ENCODE data around the gene TCTN1. TPM values are rescaled to one million over a fixed set of nuclear protein-coding genes. Genes with fewer than 3 reads are reported as not detected.
A peak's percentile ranks its signal among the peaks of the same experiment; 100 is the strongest.

TCTN1 gene
- total RNA-seq, 1 experiment from 2014 or later = 58.3 TPM

GRCh38 chr12:110579535-110580253 lies 34.2 kb upstream of the TCTN1 start:
- H3F3A ChIP-seq (ENCODE audit: insufficient read depth, low read depth) = peaks cover 52% of the 10 kb centered on the region
- peaks cover 80% of the 10 kb centered on the region for H3K4me1 ChIP-seq (replicated peaks; ENCODE audit: insufficient read depth)
- TF ChIP-seq, protein P1, sequence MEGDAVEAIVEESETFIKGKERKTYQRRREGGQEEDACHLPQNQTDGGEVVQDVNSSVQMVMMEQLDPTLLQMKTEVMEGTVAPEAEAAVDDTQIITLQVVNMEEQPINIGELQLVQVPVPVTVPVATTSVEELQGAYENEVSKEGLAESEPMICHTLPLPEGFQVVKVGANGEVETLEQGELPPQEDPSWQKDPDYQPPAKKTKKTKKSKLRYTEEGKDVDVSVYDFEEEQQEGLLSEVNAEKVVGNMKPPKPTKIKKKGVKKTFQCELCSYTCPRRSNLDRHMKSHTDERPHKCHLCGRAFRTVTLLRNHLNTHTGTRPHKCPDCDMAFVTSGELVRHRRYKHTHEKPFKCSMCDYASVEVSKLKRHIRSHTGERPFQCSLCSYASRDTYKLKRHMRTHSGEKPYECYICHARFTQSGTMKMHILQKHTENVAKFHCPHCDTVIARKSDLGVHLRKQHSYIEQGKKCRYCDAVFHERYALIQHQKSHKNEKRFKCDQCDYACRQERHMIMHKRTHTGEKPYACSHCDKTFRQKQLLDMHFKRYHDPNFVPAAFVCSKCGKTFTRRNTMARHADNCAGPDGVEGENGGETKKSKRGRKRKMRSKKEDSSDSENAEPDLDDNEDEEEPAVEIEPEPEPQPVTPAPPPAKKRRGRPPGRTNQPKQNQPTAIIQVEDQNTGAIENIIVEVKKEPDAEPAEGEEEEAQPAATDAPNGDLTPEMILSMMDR (conservative IDR thresholded peaks at IDR 0.05) = no peak
- TF ChIP-seq EZH2 (IDR thresholded peaks at IDR 0.05; ENCODE audit: low read depth) = no peak
- peaks cover 82% of the 10 kb centered on the region for H3K79me2 ChIP-seq (ENCODE audit: low read depth)
- DNase-seq = no peak
- CTCF ChIA-PET = interaction anchor here (0.6 kb wide), 3 partner anchors 25 to 253 kb away, joined by 3 to 6 read pairs (median 6); no protein-coding TSS in a partner anchor
- H4K20me1 ChIP-seq (ENCODE audit: insufficient read depth) = peaks cover 27% of the 10 kb centered on the region
- intact Hi-C loops (cut with micrococcal nuclease; ENCODE audit: unreplicated experiment) = no loop called here
- no TSS peak for BruUV-seq (replicated peaks)
- no peak overlapping the region for H2AFZ ChIP-seq
- peak overlapping the region; percentile 80 for H3K4me2 ChIP-seq
- POLR2A ChIA-PET (ENCODE audit: unreplicated experiment) = interaction anchor here (0.6 to 1.0 kb wide), 2 partner anchors 13 to 15 kb away, joined by 3 to 11 read pairs; no protein-coding TSS in a partner anchor
- no peaks in the 10 kb centered on the region for H3K36me3 ChIP-seq (ENCODE audit: low read depth)
- H3K27ac ChIP-seq = peak overlapping the region; percentile 98
- H3K9me2 ChIP-seq (ENCODE audit: insufficient read depth) = no peaks in the 10 kb centered on the region
- no peaks in the 10 kb centered on the region for H3K27me3 ChIP-seq (ENCODE audit: insufficient read depth, low read depth)
- no peaks in the 10 kb centered on the region for H3K9me3 ChIP-seq (ENCODE audit: insufficient read depth, low read depth)
- no peak overlapping the region for H3K4me3 ChIP-seq

DNA sequence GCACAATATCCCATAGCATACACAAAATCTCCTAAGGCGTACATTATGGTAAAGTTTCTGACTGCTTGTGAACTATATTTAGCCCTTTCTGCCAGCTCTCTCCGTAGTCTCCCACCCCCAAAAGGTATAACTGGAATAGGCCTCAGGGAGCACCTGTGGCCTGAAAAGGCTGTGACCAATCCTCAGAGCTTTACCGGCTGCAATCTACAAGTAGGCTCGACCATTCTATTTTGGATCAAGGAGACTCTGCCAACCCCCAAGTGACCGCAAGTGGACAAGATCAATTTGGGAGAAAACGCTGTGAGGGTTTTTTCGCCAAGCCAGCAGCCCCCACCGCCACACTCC lies 32.0 kb upstream of the TCTN1 start:
- POLR2A ChIA-PET (ENCODE audit: unreplicated experiment) = interaction anchor here (0.6 kb wide), 1 partner anchor 50 kb away, joined by 3 read pairs; no protein-coding TSS in a partner anchor
- Histone ChIP-seq H3K79me2 (ENCODE audit: low read depth) (peaks cover 59% of the 10 kb centered on the region), H3K36me3 (ENCODE audit: low read depth) (no peaks in the 10 kb centered on the region), H3K27ac (peak overlapping the region; percentile 58), H4K20me1 (ENCODE audit: insufficient read depth) (peaks cover 27% of the 10 kb centered on the region), H3F3A (ENCODE audit: insufficient read depth, low read depth) (peaks cover 67% of the 10 kb centered on the region), H3K9me3 (ENCODE audit: insufficient read depth, low read depth) (no peaks in the 10 kb centered on the region), H3K27me3 (ENCODE audit: insufficient read depth, low read depth) (no peaks in the 10 kb centered on the region), H2AFZ (peak overlapping the region; percentile 71), H3K4me2 (peak overlapping the region; percentile 88), H3K4me1 (replicated peaks; ENCODE audit: insufficient read depth) (peaks cover 82% of the 10 kb centered on the region), H3K4me3 (peak overlapping the region; percentile 85), H3K9me2 (ENCODE audit: insufficient read depth) (no peaks in the 10 kb centered on the region)
- TSS peak; percentile 25 for BruUV-seq (replicated peaks)
- intact Hi-C loops (cut with micrococcal nuclease; ENCODE audit: unreplicated experiment) = no loop called here
- TF ChIP-seq EZH2 (IDR thresholded peaks at IDR 0.05; ENCODE audit: low read depth) = no peak
- TF ChIP-seq, protein P1 (conservative IDR thresholded peaks at IDR 0.05) = no peak
- CTCF ChIA-PET = no interaction called here
- no peak for DNase-seq

DNA sequence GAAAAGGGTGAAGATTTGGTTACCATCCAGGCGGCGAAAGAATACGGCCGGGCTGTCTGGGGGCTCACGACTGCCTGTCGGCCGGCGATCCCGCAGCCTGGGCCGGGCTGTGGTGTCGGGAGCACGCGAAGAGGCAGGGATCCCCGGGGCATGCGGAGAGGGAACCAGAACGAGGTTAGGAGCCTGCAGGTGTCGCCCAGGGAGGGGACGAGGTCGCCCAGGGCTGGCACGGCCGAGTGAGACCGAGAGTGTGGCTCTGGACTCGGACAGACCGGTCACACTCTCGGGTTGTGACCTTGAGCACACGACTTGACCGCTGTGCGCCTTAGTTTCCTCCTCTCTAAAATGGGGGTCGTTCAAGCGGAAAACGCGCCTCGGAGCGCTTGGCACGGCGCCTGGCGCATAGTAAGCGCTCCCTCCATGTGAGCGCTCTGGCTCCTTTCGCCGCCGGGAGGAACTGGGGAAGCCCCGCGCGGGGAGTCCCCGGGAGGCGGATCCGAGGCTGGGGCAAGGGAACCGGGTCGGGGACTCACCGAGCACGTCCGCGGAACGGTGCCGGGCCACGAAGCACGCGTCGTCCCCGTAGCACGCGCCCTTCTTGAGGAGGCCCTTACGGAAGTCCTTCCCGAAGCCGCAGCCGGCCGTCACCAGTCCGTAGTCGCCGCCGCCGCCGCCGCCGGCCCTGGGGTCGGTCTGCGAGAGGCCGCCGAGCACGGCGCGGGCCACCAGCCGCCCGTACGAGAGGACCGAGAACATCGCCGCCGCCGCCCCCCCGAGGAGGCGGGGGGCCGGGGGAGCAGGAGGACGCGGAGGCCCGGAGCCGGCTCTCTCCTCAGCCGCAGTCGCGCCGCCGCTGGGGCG lies 31.4 kb upstream of the TCTN1 start:
- Histone ChIP-seq H2AFZ (peak overlapping the region; percentile 71), H4K20me1 (ENCODE audit: insufficient read depth) (peaks cover 27% of the 10 kb centered on the region), H3K9me3 (ENCODE audit: insufficient read depth, low read depth) (no peaks in the 10 kb centered on the region), H3K36me3 (ENCODE audit: low read depth) (no peaks in the 10 kb centered on the region), H3K4me1 (replicated peaks; ENCODE audit: insufficient read depth) (peaks cover 76% of the 10 kb centered on the region), H3K27ac (peak overlapping the region; percentile 58), H3K9me2 (ENCODE audit: insufficient read depth) (no peaks in the 10 kb centered on the region), H3K4me3 (peak overlapping the region; percentile 85), H3F3A (ENCODE audit: insufficient read depth, low read depth) (peaks cover 61% of the 10 kb centered on the region), H3K27me3 (ENCODE audit: insufficient read depth, low read depth) (no peaks in the 10 kb centered on the region), H3K4me2 (peak overlapping the region; percentile 88), H3K79me2 (ENCODE audit: low read depth) (peaks cover 53% of the 10 kb centered on the region)
- POLR2A ChIA-PET (ENCODE audit: unreplicated experiment) = interaction anchor here (0.6 kb wide), 1 partner anchor 51 kb away, joined by 3 read pairs; no protein-coding TSS in a partner anchor
- DNase-seq = no peak
- intact Hi-C loops (cut with micrococcal nuclease; ENCODE audit: unreplicated experiment) = no loop called here
- no TSS peak for BruUV-seq (replicated peaks)
- TF ChIP-seq, protein P1 (conservative IDR thresholded peaks at IDR 0.05) = no peak
- TF ChIP-seq EZH2 (IDR thresholded peaks at IDR 0.05; ENCODE audit: low read depth) = no peak
- CTCF ChIA-PET = no interaction called here

Data from PC-9 (cell line).